NK-92 (cell line): Measurements from ENCODE around the gene RBM12.
"Not testable (repeated sequence)": the region's sequence is repeated elsewhere in the genome, so short reads cannot be mapped to it uniquely, and the experiment has no call there.

ENCODE experiments used
- DNase-seq: peaks from one replicate; lab custom pipeline; 2025; ENCODE audit not compliant: unreplicated experiment; lab: John Stamatoyannopoulos, UW

The RBM12 gene, protein sequence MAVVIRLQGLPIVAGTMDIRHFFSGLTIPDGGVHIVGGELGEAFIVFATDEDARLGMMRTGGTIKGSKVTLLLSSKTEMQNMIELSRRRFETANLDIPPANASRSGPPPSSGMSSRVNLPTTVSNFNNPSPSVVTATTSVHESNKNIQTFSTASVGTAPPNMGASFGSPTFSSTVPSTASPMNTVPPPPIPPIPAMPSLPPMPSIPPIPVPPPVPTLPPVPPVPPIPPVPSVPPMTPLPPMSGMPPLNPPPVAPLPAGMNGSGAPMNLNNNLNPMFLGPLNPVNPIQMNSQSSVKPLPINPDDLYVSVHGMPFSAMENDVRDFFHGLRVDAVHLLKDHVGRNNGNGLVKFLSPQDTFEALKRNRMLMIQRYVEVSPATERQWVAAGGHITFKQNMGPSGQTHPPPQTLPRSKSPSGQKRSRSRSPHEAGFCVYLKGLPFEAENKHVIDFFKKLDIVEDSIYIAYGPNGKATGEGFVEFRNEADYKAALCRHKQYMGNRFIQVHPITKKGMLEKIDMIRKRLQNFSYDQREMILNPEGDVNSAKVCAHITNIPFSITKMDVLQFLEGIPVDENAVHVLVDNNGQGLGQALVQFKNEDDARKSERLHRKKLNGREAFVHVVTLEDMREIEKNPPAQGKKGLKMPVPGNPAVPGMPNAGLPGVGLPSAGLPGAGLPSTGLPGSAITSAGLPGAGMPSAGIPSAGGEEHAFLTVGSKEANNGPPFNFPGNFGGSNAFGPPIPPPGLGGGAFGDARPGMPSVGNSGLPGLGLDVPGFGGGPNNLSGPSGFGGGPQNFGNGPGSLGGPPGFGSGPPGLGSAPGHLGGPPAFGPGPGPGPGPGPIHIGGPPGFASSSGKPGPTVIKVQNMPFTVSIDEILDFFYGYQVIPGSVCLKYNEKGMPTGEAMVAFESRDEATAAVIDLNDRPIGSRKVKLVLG

DNA sequence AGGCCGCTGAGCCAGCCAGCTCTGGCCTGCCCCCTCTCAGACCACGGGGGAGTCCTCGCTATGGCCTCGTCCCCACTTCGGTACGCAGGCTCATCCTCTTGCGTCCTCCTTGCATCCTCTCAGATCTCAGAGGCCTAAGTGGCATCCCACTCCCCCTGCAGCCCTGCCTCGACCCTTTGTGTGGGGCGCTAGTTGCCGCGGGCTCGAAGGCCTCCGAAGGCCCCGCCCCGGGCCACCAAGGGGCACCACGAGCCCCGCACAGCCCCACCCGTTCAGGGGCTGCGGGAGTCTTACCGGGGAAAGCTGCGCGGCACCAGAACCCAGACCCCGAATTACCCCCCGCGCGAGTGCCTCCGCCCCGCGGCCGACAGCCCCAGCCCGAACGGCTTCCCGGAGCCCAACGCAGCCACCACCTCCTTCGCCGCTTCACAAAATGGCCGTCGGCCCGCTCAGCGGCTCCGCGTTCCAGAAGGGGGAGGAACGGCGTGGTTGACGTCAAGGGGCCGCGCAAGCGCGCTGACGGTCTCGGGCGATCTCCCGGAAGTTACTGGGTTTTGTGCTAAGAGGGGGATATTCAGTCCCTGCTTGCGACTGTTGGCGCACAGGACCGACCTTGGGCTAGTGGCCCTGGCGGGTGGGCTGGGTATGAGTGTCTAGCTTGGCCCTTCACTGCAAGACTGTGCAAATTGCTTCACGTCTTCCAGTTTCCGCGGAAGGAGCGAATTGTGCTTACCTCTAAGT, at the start of gene RBM12, which contains the start of gene CPNE1:
RBM12 (minus strand) TSS at position 435 of the 741 bp plus-strand sequence. CDS start 9,578 bp downstream, outside the sequence.
CPNE1 (minus strand) TSS at position 435 of the 741 bp plus-strand sequence. CDS start 31,977 bp downstream, outside the sequence.
- DNase-seq: peak; percentile 59

DNA sequence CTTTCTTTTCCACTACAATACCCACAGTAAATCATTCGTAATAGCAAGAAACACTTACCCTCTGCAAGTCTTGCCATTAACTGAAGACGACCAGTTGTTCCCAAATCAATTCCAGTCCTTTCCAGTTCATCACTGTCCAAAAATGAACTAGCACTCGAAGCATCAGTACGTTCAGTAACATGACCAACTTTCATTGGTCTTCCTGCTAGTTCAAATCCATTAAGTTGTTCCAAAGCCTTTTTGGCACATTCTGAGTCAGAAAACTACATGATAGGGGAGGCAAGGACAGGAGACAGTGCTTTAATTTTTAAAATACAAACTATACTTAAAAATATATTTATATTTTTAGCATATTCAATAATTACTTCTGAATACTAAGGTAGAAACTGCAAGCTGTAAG, 49.4 kb upstream of the RBM12 start:
- DNase-seq: no peak

DNA sequence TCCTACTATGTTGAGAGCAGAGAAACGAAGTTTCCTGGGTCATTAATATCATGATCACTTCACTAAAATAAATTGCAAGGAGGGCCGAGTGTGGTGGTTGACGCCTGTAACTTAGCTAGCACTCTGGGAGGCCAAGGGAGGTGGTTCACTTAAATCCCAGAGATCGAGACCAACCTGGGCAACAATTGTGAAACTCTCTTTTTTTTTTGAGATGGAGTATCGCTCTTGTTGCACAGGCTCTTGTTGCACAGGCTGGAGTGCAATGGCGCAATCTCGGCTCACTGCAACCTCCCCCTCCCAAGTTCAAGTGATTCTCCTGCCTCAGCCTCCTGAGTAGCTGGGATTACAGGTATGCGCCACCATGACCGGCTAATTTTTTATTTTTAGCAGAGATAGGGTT, 48.4 kb upstream of the RBM12 start:
- DNase-seq: not testable (repeated sequence)

DNA sequence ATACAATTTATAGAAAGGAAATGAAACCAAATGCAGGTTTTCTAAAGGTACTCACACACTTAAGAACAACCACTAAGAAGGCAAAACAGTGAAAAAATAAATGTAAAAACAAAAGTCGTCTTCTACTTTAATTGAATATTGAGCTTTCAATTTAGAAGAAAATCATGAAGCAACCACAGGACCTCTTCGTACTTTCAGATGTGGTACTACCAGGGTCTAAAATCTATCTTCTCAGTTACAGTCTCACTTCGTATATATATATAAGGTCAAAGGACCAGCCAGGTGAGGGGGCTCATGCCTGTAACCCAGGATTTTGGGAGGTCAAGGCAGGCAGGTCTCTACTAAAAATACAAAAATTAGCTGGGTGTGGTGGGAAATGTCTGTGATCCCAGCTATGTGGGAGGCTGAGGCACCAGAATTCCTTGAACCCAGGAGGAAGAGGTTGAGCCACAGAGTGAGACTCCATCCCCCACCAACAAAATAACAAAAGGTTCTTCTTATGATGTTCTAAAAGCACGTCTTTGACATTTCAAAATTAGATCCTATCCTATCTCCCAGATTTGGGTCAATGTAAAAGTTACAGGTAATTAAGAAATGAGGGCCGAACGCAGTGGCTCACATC, 47.0 kb upstream of the RBM12 start:
- DNase-seq: no peak

DNA sequence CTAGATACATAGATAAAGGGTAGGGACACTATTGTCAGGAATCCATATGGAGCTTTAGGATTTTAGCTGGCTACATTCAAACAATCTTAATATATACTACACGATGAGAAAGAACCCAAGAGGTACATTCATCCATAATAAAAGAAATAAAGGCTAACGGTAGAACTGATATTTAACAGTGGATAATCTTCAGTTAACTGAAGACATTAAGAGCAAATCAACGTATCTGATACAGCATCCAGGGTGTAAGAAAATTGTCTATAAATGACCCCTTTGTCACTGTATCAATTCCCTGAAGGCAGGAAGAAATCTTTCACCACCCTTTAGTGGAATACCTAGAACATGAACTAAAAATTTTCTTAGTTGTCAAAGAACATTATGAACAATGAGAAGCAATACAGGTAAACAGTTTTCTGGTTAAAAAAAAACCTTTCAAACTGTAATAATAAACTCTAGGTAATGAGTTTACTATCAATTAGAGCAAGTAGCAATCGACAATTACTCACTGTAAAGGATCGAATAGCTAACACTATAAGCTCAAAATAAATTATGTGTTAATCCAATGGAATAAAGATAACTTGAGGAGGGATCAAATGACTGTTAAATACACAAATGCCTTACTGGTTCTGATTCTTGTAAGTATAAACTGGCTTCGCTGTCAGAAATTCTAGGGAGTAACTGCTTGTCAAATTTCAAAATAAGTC, 46.3 kb upstream of the RBM12 start:
- no peak for DNase-seq

DNA sequence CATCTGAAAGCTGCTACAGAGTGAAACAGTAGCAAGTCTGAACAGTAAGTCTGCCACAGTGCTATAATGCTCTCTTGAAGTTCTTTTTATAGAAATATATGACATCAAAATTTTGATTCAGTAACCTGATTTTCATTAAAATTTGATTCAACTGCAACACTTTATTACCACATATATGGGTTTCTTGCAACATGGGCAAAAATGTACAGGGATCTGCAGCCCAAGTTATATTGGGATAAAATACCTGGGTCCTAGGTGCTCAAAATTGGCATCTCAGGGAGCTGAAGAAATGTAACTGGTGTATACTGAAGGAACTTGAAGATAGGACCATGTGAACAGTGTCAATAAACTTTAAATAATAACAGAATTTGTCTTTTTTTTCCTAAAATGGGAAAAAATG, 45.3 kb upstream of the RBM12 start:
- DNase-seq: no peak

DNA sequence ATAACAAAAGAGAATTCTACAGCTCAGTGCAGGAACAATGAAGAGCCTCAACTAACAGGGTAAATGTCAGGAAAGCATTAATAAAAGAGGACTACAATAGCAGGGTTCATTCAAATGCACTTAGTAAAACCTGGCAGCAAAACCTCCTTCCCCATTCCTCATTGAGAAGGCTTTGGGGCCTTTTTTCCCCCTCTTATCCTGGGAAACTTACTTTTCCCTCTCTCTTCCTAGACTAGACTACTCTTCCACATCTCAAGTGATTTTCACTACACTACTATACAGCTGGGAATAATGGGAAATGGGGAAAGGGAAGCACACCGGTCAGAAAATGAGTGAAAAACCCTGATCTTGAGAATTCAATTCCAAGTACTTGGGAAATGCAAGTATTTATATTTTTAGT, 44.6 kb upstream of the RBM12 start:
- no peak for DNase-seq

DNA sequence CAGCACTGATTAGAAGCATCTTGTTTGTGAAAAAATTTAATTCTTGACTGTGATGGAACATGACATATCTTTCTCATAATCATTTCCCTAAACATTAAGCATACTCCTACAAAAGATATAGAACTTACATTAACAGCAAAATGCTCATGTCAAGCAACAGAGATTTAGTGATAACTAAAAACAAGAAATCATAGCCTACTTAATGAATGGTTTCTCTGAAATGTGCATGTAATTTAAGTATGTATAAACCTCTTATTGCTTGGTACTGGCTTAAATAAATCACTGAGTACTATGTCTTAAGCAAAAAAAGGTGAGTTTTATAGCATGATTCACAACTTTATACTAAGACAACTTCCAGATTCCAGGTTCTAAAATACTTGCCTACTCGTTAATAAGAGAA, 43.8 kb upstream of the RBM12 start:
- DNase-seq: no peak

DNA sequence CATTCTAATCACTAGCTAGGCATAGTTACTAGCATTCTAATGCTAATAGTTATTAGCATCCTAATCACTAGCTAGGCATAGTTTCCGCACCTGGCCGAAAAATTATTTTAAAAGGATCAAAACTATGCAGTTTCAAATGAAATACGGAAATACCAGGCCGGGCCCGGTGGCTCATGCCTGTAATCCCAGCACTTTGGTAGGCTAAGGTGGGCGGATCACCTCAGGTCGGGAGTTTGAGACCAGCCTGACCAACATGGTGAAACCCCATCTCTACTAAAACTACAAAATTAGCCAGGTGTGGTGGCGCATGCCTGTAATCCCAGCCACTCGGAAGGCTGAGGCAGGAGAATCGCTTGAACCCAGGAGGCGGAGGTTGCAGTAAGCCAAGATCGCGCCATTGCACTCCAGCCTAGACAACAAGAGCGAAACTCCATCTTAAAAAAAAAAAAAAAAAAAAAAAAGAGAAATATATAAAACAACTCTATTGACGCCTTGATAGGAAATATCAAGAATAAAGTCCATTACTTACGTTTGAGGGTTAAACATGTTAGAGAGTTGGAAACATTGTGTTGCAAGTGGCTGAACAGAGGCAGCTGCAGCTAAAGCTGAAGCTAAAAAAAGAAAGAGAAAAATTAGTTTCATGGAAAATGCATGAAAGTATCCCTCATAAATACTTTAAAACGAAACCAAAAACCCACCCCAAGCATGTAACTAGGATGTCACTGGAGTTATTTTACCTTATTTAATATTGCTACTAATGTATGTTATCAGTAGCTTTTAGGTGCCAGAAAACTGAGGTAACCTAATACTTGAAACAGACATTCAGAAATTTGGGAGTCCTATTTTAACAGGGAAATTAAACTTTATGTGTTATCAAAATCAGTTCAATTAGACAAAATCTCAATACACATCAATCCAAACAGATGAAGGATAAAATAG, 42.2 kb upstream of the RBM12 start:
- not testable (repeated sequence) for DNase-seq

DNA sequence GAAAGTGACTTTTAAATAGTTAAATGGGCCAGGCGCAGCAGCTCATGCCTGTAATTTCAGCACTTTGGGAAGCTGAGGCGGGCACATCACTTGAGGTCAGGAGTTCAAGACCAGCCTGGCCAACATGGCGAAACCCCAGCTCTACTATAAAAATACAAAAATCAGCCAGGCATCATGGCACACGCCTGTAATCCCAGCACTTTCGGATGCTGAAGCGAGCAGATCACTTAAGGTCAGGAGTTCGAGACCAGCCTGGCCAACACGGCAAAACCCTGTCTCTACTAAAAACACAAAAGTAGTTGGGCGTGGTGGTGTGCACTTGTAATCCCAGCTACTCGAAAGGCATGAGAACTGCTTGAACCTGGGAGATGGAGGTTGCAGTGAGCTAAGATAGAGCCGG, 41.2 kb upstream of the RBM12 start:
- DNase-seq: not testable (repeated sequence)

DNA sequence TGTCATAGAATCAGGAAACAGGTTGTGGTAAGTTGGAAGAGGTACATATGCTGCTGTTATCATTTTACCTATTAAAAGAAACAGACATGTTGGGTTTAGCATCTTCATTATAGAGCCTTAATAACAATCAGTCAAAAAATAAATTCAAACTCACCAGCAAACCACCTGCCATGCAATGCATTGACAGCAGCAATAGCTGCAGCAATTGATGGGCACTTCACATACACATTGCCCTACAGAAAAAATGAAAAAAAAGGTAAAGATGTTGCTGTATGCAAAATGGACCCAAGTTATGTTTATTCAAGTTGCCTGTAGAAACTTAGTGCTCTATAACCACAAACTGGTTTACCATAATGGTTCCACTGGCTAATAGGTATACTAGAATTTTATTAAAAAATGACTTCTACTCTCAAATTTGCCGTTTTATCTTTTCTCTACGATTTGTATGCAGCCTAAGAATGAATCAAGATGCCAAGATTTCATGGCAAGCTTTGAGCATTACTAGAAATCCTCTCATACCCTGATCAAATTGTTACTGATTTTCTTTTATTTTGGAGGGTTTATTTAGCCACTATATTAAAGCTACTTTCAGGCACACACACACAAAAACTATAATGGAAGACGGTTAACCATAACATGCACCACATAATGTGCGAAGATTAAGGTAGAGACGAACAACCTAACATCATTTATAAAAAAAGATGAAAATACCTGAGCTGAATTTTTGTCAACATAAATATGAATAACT, 40.0 kb upstream of the RBM12 start:
- no peak for DNase-seq

DNA sequence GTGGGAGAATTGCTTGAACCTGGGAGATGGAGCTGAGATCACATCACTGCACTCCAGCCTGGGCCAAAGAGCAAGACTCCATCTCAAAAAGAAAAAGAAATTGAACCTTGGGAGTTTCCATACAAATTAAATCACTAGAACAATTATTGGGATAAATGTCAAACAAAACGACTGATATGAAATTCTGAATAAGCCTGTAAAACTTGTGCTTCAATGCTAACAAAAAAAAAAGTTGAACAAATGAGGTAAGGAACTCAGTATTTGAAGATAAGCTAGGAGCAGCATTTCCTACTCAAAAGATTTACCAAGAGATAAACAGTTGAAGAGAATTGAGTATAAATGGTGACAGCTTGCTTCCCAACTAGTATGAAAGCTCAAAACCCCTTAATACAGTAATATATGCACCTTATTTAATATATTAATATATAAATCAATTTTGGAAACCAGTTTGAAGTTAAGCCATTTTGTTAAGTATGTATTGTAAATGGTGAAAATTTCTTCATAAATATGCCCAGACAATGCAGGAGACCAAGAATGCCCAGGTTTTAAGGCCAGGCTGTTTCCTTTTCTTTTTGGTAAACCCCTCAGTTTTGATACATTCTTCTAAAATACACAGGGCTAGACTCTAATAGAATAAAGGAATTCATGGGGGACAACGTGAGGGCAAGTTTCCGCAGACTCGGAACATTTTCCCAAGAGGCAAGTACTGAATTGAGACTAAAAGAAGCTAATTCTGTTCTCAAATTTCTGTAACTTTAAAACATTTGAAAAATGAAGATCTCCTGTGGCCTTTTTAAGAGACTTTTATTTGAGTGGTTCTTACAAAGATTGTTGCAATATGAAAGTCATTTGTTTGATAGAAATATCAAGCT, 38.4 kb upstream of the RBM12 start:
- no peak for DNase-seq

DNA sequence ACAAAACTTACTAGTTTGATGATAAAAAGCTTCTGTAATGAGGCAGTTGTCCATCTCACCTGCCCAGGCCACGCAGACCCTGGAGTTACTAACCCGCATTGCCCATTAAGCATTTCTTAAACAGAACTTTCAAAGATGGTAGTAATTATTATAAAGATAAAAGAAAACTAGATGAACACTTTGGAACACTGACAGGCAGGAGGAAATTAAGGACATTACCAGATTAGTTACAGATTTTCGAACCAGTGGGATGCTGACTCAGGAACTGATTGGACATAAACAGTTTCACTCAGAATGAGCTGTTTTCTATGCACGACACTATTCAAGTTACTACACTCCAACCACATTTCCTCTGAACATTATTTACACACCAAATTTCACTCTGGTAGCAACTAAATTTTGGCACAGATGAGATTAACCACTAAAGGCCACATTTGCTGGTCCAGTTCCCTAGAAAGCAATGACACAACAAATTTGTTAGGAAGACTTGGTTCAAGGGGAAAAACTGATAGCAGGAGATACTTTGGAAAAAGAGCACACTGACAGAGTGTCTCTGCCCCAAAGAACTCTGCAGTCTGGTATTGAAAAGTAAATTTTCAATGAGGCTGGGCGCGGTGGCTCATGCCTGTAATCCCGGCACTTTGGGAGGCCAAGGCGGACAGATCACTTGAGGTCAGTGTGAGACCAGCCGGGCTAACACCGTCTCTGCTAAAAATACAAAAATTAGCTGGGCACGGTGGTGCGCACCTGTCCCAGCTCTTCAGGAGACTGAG, 37.5 kb upstream of the RBM12 start:
- DNase-seq: no peak

DNA sequence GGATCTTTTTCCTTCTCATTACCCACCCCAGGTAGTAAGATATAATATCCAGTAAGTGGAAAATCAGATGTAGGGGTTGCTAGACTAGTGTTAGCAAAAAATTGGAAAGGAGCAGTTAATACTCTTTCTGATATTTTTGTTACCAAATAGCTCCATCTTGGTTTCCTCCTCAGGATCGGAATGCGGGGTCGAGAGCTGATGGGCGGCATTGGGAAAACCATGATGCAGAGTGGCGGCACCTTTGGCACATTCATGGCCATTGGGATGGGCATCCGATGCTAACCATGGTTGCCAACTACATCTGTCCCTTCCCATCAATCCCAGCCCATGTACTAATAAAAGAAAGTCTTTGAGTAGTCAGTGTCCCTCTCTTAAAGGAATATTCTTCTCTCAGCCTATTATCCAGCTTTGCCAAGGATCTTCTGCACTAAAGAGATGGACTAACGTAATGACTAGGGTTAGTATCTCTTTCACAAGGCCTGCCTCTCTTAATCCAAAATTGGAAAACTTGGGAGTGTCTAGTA, 36.0 kb upstream of the RBM12 start:
- DNase-seq: no peak

DNA sequence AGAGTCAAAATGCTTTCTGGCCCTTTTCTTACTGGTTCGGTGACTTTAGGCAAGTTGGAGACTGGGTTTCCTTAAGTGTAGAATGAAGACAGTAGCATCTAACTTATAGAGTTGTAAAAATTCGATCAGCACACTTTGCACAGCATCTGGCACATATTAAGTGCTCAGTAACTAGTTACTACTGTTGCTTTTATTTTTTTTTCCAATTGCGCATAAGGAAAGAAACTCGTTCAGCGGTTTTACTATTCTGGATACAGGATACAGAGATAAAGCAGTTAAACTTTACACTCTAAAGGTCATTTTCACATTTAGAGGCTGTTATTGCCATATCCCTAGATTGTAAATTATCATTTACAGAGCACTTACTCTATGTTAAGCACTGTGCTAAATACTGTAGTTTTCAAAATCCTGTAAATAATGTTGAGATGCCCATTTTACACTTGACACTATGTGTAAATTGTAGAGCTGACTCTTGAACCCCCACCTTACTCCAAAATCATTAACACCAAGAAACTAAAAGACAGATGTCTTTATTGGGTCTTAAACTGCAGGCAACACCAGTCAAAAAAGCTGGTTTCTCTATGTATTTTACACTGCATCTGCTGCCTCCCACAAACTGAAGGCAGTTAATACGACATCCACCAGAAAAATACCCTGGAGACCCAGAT, 35.4 kb upstream of the RBM12 start:
- no peak for DNase-seq
